SU-DHL-6 (cell line): ENCODE results near the gene PGC.

Experiments
- CTCF ChIP-seq: fragments of 200-600 bp; sonication (generic); IDR thresholded peaks from one replicate; pipeline ENCODE4 v1.5.1; 2017; ENCODE audit warnings: antibody characterized with exemption, mild to moderate bottlenecking, low read length, moderate library complexity; ENCODE audit not compliant: insufficient read depth, poor library complexity, severe bottlenecking
- EZH2phosphoT487 ChIP-seq: fragments of 200-600 bp; sonication (generic), shearing (Covaris generic); conservative IDR thresholded peaks from 2 replicates; pipeline ENCODE4 v1.6.1; 2018; ENCODE audit warnings: mild to moderate bottlenecking, antibody characterized with exemption, low read length, moderate library complexity, mixed read lengths

- TF ChIP-seq CTCF: no peak
- no peak for TF ChIP-seq EZH2phosphoT487
These were observed 22.2 kb upstream of the PGC start for GRCh38 chr6:41769376-41769775.
